ENCODE measurements around the gene KMT5B. TPM values are rescaled to one million over a fixed set of nuclear protein-coding genes. Genes with fewer than 3 reads are reported as not detected.
A peak's percentile ranks its signal among the peaks of the same experiment; 100 is the strongest.

KMT5B gene
- total and polyA plus RNA-seq, 2 donors from 2014 or later = 15.8 to 54.2 TPM

DNA sequence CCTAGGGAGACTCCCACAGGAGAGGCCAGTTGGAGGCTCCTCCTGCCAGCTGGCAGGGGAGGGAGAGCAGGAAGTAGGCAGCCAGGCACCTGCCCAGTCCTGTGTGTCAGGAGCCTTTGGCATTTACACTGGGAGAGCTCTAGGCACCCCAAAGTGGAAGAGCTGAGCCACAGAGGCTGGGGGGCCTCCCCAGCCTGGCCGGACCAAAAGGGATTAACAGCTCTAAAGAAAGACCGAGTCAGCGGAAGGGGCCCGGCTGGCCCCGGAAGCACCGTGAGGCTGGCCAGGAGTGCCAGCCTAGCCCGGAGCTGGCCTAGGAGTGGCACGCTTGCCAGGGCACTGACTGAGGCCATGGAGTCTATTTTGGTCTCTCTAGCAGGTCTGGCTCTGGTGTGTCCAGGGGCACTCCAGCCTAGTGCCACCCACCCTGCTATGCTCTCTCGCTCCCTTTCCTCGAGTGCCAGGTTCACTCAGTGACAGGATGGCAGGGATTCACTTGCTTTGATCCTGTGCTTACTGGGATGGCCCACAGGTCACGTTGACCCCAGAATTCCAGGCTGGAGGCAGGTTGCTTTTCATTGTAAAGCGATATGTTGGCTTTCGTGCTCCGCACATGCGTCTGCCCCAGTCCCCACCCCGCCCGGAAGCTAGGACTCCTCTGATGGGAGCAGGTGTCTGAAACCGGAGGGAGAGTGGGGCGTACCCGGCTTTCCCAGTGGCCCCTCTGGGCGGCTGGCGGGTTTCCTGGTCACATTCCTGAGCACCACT, 3.3 kb upstream of the KMT5B start:
- H3K27me3 ChIP-seq (ENCODE audit: control insufficient read depth, insufficient read depth, low read length) = no peaks in the 10 kb centered on the region
- no peaks in the 10 kb centered on the region for H3K36me3 ChIP-seq (ENCODE audit: control insufficient read depth in 2 of 3, insufficient read depth in 3 of 3, low read length in 3 of 3)
- H3K27ac ChIP-seq (ENCODE audit: low read depth in 2 of 2, low read length in 2 of 2) = no peak overlapping the region
- DNase-seq (peak in 3 of 5 donors; percentile 37 to 68 (median 42)), FAIRE-seq (no peak)
- H3K9me3 ChIP-seq (ENCODE audit: control insufficient read depth in 2 of 3, insufficient read depth in 1 of 3, low read length in 3 of 3) = no peaks in the 10 kb centered on the region
- no peak overlapping the region for H3K4me3 ChIP-seq (ENCODE audit: low read length in 3 of 3)
- intact Hi-C loops (cut with DNase I) = no loop called here
- TF ChIP-seq, protein P1, sequence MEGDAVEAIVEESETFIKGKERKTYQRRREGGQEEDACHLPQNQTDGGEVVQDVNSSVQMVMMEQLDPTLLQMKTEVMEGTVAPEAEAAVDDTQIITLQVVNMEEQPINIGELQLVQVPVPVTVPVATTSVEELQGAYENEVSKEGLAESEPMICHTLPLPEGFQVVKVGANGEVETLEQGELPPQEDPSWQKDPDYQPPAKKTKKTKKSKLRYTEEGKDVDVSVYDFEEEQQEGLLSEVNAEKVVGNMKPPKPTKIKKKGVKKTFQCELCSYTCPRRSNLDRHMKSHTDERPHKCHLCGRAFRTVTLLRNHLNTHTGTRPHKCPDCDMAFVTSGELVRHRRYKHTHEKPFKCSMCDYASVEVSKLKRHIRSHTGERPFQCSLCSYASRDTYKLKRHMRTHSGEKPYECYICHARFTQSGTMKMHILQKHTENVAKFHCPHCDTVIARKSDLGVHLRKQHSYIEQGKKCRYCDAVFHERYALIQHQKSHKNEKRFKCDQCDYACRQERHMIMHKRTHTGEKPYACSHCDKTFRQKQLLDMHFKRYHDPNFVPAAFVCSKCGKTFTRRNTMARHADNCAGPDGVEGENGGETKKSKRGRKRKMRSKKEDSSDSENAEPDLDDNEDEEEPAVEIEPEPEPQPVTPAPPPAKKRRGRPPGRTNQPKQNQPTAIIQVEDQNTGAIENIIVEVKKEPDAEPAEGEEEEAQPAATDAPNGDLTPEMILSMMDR (IDR thresholded peaks at IDR 0.05; ENCODE audit: borderline replicate concordance, extremely low read depth, insufficient read depth) = no peak
- peaks cover 0 to 8% (median 0%) of the 10 kb centered on the region in 3 donors for H3K4me1 ChIP-seq (ENCODE audit: control insufficient read depth in 2 of 3, insufficient read depth in 2 of 3, low read depth in 1 of 3, low read length in 3 of 3)
- no peak overlapping the region for H3K9ac ChIP-seq (ENCODE audit: low read length in 3 of 3)

DNA sequence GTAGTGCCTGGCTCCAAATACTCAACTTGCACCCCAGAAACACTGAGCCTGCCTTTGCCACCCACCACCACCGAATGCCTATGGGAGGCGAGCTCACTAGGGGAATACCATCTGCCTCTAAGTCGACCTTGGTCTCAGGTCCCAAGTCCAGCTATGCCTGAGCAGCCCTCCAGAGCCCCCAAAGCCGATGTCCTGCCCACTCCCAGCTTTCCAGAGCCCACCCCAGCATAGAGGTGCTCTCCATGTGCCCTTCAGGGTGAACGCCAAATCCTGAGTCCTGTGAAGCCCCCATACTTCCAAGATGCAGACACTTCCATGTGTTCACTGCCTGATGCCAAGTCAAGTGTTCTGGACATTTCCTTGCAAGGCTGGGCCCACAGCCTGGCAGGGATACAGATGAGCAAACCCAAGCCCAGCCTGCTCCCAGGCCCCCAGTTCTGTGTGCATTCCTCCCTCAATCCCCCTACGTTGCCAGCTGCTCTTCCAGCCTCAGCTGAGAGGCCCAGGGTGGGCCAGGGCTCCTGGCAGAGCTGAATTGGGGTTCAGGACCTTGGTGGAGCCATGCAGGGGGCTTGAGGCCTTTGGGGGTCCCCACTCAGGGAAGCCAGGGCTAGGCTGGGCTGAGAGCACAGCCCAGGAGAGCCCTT, 2.6 kb upstream of the KMT5B start:
- Histone ChIP-seq H3K27me3 (ENCODE audit: control insufficient read depth, insufficient read depth, low read length) (no peaks in the 10 kb centered on the region), H3K27ac (ENCODE audit: low read depth in 2 of 2, low read length in 2 of 2) (no peak overlapping the region), H3K36me3 (ENCODE audit: control insufficient read depth in 2 of 3, insufficient read depth in 3 of 3, low read length in 3 of 3) (no peaks in the 10 kb centered on the region), H3K4me3 (ENCODE audit: low read length in 3 of 3) (no peak overlapping the region), H3K4me1 (ENCODE audit: control insufficient read depth in 2 of 3, insufficient read depth in 2 of 3, low read depth in 1 of 3, low read length in 3 of 3) (peaks cover 0 to 13% (median 4%) of the 10 kb centered on the region in 3 donors), H3K9me3 (ENCODE audit: control insufficient read depth in 2 of 3, insufficient read depth in 1 of 3, low read length in 3 of 3) (no peaks in the 10 kb centered on the region), H3K9ac (ENCODE audit: low read length in 3 of 3) (peak overlapping the region in 1 of 3 donors; percentile 3)
- DNase-seq (no peak), FAIRE-seq (no peak)
- intact Hi-C loops (cut with DNase I) = no loop called here
- TF ChIP-seq, protein P1 (IDR thresholded peaks at IDR 0.05; ENCODE audit: borderline replicate concordance, extremely low read depth, insufficient read depth) = no peak

DNA sequence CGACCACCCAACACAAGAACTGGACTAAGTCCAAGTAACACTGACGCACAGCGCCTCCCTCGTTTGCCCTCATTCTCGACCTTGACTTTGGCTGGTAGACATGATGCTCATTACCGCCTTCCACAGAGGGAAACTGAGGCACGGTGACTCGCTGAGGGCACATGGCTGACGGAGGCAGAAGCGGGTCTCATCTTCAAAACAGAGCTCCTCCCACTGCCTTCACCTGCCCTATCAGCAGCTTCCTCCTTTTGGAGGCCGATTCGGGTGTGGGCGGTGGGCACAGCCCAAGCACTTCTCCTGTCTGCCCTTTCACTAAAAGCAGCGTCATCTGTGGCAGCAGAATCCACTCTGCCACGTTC, 2.0 kb upstream of the KMT5B start:
- no peak overlapping the region for H3K4me3 ChIP-seq (ENCODE audit: low read length in 3 of 3)
- H3K9me3 ChIP-seq (ENCODE audit: control insufficient read depth in 2 of 3, insufficient read depth in 1 of 3, low read length in 3 of 3) = no peaks in the 10 kb centered on the region
- peaks cover 0 to 15% (median 10%) of the 10 kb centered on the region in 3 donors for H3K4me1 ChIP-seq (ENCODE audit: control insufficient read depth in 2 of 3, insufficient read depth in 2 of 3, low read depth in 1 of 3, low read length in 3 of 3)
- TF ChIP-seq, protein P1 (IDR thresholded peaks at IDR 0.05; ENCODE audit: borderline replicate concordance, extremely low read depth, insufficient read depth) = no peak
- no peak overlapping the region for H3K27ac ChIP-seq (ENCODE audit: low read depth in 2 of 2, low read length in 2 of 2)
- no peaks in the 10 kb centered on the region for H3K27me3 ChIP-seq (ENCODE audit: control insufficient read depth, insufficient read depth, low read length)
- DNase-seq = peak in 1 of 5 donors; percentile 52
- no peaks in the 10 kb centered on the region for H3K36me3 ChIP-seq (ENCODE audit: control insufficient read depth in 2 of 3, insufficient read depth in 3 of 3, low read length in 3 of 3)
- H3K9ac ChIP-seq (ENCODE audit: low read length in 3 of 3) = peak overlapping the region in 1 of 3 donors; percentile 3
- FAIRE-seq = no peak
- intact Hi-C loops (cut with DNase I) = no loop called here
